ENCODE measurements around the gene TDRD15. TPM values are rescaled to one million over a fixed set of nuclear protein-coding genes. Genes with fewer than 3 reads are reported as not detected.

TDRD15 gene
- total RNA-seq, result not detected in 2 replicates

DNA sequence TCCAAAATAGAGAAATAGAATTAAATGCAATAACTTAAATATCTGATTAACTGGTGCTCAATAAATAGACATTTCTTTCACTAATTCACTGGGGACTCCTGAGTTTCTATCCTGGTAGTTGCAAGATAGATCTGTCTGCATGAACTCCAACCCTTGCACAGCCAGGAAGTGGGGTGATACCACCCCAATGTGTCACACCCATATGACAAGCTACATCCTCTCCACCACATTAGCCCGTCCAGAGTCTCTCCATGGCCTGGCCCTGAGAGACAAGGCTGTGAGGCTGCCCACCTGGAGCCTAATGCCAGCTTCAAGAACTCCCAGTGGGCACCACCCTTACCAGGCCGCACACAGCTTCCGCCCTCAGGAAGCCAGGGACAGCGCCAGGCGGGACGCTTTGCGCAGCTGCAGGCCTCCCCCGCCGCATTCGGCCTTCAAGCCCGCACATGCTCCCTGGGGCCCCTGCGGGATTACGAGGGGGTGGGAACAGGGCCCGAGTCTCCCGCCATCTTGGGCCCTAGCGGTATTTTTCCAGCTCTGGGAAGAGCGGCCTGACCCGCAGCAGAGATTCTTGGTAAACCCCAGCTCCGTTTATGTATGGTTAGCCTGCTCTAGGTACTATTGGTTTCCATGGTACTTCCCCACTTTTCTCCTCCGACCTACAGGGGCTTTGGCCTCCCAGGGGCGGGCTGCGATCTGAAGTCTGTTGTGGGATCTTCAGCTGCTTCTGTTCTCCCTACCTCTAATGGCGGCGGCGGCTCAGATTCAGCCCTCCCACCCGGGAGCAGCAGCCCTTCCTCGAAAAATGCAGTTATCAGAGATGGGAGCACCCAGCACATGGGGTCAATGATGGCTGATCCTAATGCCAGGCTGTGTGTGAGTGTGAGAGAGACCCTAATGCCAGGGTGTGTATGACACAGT, at the start of gene TDRD15:
Gene TDRD15 (plus strand): TSS at position 496 of the 921 bp plus-strand sequence. CDS start 13,500 bp downstream, outside the sequence.

Other genes starting within 250 kb of the TDRD15 start
- gene APOB, start 79.9 kb upstream of the TDRD15 start, total RNA-seq, result under 0.01 TPM in 1 of 2 replicates, not detected in the other

Measured in smooth muscle cell of trachea (primary cell).